T-helper 1 cell treated with Interleukin-12 subunit alpha and Interleukin-12 subunit beta and Interleukin-4 antibody, amounts not matched to agents 30 μg/mL and 1 μg/mL, for 36 hours (primary cell): ENCODE data around the gene TIAM1.

Source experiments
- H3K27ac Mint-ChIP-seq: one replicate; pipeline ENCODE4 v1.8.0; 2021; ENCODE audit warnings: mild to moderate bottlenecking, mixed read lengths
- H3K27me3 Mint-ChIP-seq: one replicate; pipeline ENCODE4 v1.8.0; 2021; ENCODE audit warnings: low read depth, mixed read lengths
- H3K36me3 Mint-ChIP-seq: one replicate; pipeline ENCODE4 v1.8.0; 2021; ENCODE audit warnings: low read depth, mixed read lengths
- H3K4me1 Mint-ChIP-seq: one replicate; pipeline ENCODE4 v1.8.0; 2021; ENCODE audit warnings: low read depth, mixed read lengths
- H3K4me3 Mint-ChIP-seq: one replicate; pipeline ENCODE4 v1.8.0; 2021; ENCODE audit warnings: mild to moderate bottlenecking, moderate library complexity, mixed read lengths
- H3K9me3 Mint-ChIP-seq: one replicate; pipeline ENCODE4 v1.8.0; 2021; ENCODE audit warnings: mixed read lengths

The TIAM1 gene

GRCh38 chr21:31297806-31298205, 46.3 kb downstream of the TIAM1 start:
- H3K36me3 Mint-ChIP-seq = peaks cover 20% of the 10 kb centered on the region
- no peaks in the 10 kb centered on the region for H3K27me3 Mint-ChIP-seq
- H3K27ac Mint-ChIP-seq = no peak overlapping the region
- peaks cover 19% of the 10 kb centered on the region for H3K4me1 Mint-ChIP-seq
- H3K9me3 Mint-ChIP-seq = no peaks in the 10 kb centered on the region
- no peak overlapping the region for H3K4me3 Mint-ChIP-seq

GRCh38 chr21:31295676-31296075, 48.4 kb downstream of the TIAM1 start:
- peaks cover 24% of the 10 kb centered on the region for H3K36me3 Mint-ChIP-seq
- H3K9me3 Mint-ChIP-seq = no peaks in the 10 kb centered on the region
- peaks cover 19% of the 10 kb centered on the region for H3K4me1 Mint-ChIP-seq
- H3K27me3 Mint-ChIP-seq = no peaks in the 10 kb centered on the region
- no peak overlapping the region for H3K4me3 Mint-ChIP-seq
- H3K27ac Mint-ChIP-seq = no peak overlapping the region

GRCh38 chr21:31294691-31295090, 49.4 kb downstream of the TIAM1 start:
- Mint-ChIP-seq H3K4me1 (peaks cover 18% of the 10 kb centered on the region), H3K27me3 (no peaks in the 10 kb centered on the region), H3K36me3 (peaks cover 28% of the 10 kb centered on the region), H3K9me3 (no peaks in the 10 kb centered on the region), H3K27ac (no peak overlapping the region), H3K4me3 (no peak overlapping the region)

GRCh38 chr21:31293986-31294385, 50.1 kb downstream of the TIAM1 start:
- Mint-ChIP-seq H3K27ac (no peak overlapping the region), H3K4me3 (no peak overlapping the region), H3K4me1 (peaks cover 18% of the 10 kb centered on the region), H3K36me3 (peaks cover 29% of the 10 kb centered on the region), H3K9me3 (no peaks in the 10 kb centered on the region), H3K27me3 (no peaks in the 10 kb centered on the region)

- H3K36me3 Mint-ChIP-seq = peaks cover 35% of the 10 kb centered on the region
- H3K27ac Mint-ChIP-seq = no peak overlapping the region
- H3K4me3 Mint-ChIP-seq = no peak overlapping the region
- H3K9me3 Mint-ChIP-seq = peaks cover 15% of the 10 kb centered on the region
- H3K27me3 Mint-ChIP-seq = no peaks in the 10 kb centered on the region
- peaks cover 15% of the 10 kb centered on the region for H3K4me1 Mint-ChIP-seq
These were observed 53.3 kb downstream of the TIAM1 start for GRCh38 chr21:31290765-31291164.

- peaks cover 22% of the 10 kb centered on the region for H3K4me1 Mint-ChIP-seq
- H3K4me3 Mint-ChIP-seq = no peak overlapping the region
- H3K36me3 Mint-ChIP-seq = peaks cover 38% of the 10 kb centered on the region
- H3K27ac Mint-ChIP-seq = no peak overlapping the region
- no peaks in the 10 kb centered on the region for H3K27me3 Mint-ChIP-seq
- H3K9me3 Mint-ChIP-seq = peaks cover 15% of the 10 kb centered on the region
These were observed 54.4 kb downstream of the TIAM1 start for GRCh38 chr21:31289702-31290101.

- Mint-ChIP-seq H3K4me1 (peaks cover 19% of the 10 kb centered on the region), H3K4me3 (no peak overlapping the region), H3K36me3 (peaks cover 30% of the 10 kb centered on the region), H3K27me3 (no peaks in the 10 kb centered on the region), H3K9me3 (peaks cover 15% of the 10 kb centered on the region), H3K27ac (no peak overlapping the region)
These were observed 55.9 kb downstream of the TIAM1 start for GRCh38 chr21:31288191-31288590.

GRCh38 chr21:31287201-31287600, 56.9 kb downstream of the TIAM1 start:
- Mint-ChIP-seq H3K9me3 (peaks cover 15% of the 10 kb centered on the region), H3K4me3 (no peak overlapping the region), H3K4me1 (peaks cover 28% of the 10 kb centered on the region), H3K36me3 (peaks cover 29% of the 10 kb centered on the region), H3K27me3 (no peaks in the 10 kb centered on the region), H3K27ac (no peak overlapping the region)

- Mint-ChIP-seq H3K36me3 (peaks cover 24% of the 10 kb centered on the region), H3K27ac (no peak overlapping the region), H3K27me3 (no peaks in the 10 kb centered on the region), H3K9me3 (peaks cover 15% of the 10 kb centered on the region), H3K4me1 (peaks cover 26% of the 10 kb centered on the region), H3K4me3 (no peak overlapping the region)
These were observed 57.4 kb downstream of the TIAM1 start for GRCh38 chr21:31286621-31287020.

GRCh38 chr21:31284797-31285397, 59.2 kb downstream of the TIAM1 start:
- H3K27ac Mint-ChIP-seq = no peak overlapping the region
- no peak overlapping the region for H3K4me3 Mint-ChIP-seq
- H3K9me3 Mint-ChIP-seq = peaks cover 15% of the 10 kb centered on the region
- H3K4me1 Mint-ChIP-seq = peaks cover 27% of the 10 kb centered on the region
- H3K36me3 Mint-ChIP-seq = peaks cover 25% of the 10 kb centered on the region
- no peaks in the 10 kb centered on the region for H3K27me3 Mint-ChIP-seq

DNA sequence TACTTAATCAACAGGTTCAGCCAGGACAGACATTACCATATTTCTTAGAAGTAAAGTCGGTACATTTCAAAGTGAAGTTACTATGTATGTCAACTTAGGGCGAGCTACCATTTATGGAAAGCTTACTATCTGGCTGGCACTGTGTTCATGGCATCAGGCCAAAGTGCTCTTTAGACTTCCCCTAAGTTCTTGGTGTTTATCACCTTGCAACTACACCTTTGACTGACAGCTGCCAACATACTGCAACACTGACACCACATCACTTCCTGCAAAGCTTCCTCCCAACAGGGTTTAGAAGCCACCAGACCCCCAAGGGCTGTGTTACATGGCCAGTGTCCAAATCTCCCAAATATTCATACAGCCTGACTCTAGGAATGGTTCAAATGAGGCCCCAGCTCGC, 61.0 kb downstream of the TIAM1 start:
- H3K36me3 Mint-ChIP-seq = peaks cover 16% of the 10 kb centered on the region
- H3K27me3 Mint-ChIP-seq = no peaks in the 10 kb centered on the region
- H3K4me3 Mint-ChIP-seq = no peak overlapping the region
- no peak overlapping the region for H3K27ac Mint-ChIP-seq
- H3K9me3 Mint-ChIP-seq = peaks cover 7% of the 10 kb centered on the region
- H3K4me1 Mint-ChIP-seq = peaks cover 27% of the 10 kb centered on the region

GRCh38 chr21:31282095-31282709, 61.9 kb downstream of the TIAM1 start:
- Mint-ChIP-seq H3K9me3 (peaks cover under 1% of the 10 kb centered on the region), H3K4me1 (peaks cover 27% of the 10 kb centered on the region), H3K27me3 (no peaks in the 10 kb centered on the region), H3K4me3 (no peak overlapping the region), H3K36me3 (peaks cover 10% of the 10 kb centered on the region), H3K27ac (no peak overlapping the region)

GRCh38 chr21:31281561-31281960, 62.5 kb downstream of the TIAM1 start:
- no peak overlapping the region for H3K27ac Mint-ChIP-seq
- H3K4me1 Mint-ChIP-seq = peaks cover 27% of the 10 kb centered on the region

GRCh38 chr21:31279986-31280385, 64.1 kb downstream of the TIAM1 start:
- peaks cover 9% of the 10 kb centered on the region for H3K36me3 Mint-ChIP-seq

More at GRCh38 chr21:31281561-31281960, 62.5 kb downstream of the TIAM1 start:
- H3K36me3 Mint-ChIP-seq = peaks cover 9% of the 10 kb centered on the region
- H3K27me3 Mint-ChIP-seq = no peaks in the 10 kb centered on the region
- H3K4me3 Mint-ChIP-seq = no peak overlapping the region
- no peaks in the 10 kb centered on the region for H3K9me3 Mint-ChIP-seq

DNA sequence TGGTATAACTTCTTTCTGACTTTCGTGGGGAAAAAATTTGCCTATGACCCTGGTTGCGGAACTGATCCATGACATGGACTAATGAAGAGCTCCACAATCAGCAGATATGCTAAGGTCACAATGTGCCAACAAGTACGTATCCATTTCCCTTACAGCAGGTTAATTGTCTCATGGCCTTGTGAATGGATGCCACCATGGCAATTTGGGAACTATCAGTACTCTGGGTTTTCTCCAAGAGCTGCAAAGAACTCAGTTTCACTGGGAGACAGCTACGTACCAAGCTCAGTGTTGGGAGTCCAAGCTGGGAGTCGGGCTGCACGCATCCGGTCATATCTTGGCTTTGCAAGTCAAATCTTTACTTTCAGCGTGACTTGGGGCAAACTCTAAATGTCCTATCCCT, 64.8 kb downstream of the TIAM1 start:
- Mint-ChIP-seq H3K27ac (no peak overlapping the region), H3K9me3 (no peaks in the 10 kb centered on the region), H3K4me3 (no peak overlapping the region), H3K4me1 (peaks cover 19% of the 10 kb centered on the region), H3K36me3 (peaks cover 10% of the 10 kb centered on the region), H3K27me3 (no peaks in the 10 kb centered on the region)

More at GRCh38 chr21:31279986-31280385, 64.1 kb downstream of the TIAM1 start:
- no peaks in the 10 kb centered on the region for H3K27me3 Mint-ChIP-seq
- no peak overlapping the region for H3K4me3 Mint-ChIP-seq
- H3K9me3 Mint-ChIP-seq = no peaks in the 10 kb centered on the region
- H3K27ac Mint-ChIP-seq = no peak overlapping the region
- peaks cover 23% of the 10 kb centered on the region for H3K4me1 Mint-ChIP-seq
